Mesenchymal stem cell (in vitro differentiated cells and primary cell): ENCODE measurements around the gene CD276.

Experiments
- DNase-seq: peaks from one replicate; pipeline ENCODE4 v3.0.0-alpha.2; 2013
- H2AFZ ChIP-seq: one replicate; pipeline ENCODE4 v1.6.1; 2013; ENCODE audit warnings: low read depth, mild to moderate bottlenecking, control low read depth, inconsistent platforms, low read length, moderate library complexity
- H2AK5ac ChIP-seq: 2 replicates; pipeline ENCODE4 v1.6.1; 2013; ENCODE audit warnings: low read length, moderate library complexity, mild to moderate bottlenecking, inconsistent platforms; ENCODE audit not compliant: severe bottlenecking
- H2BK120ac ChIP-seq: one replicate; pipeline ENCODE4 v1.6.1; 2013; ENCODE audit warnings: low read depth, mild to moderate bottlenecking, inconsistent platforms, low read length, moderate library complexity
- H2BK12ac ChIP-seq, 2 experiments: one replicate each; pipeline ENCODE4 v1.6.1; 2013; ENCODE audit warnings: inconsistent platforms in 2 of 2, low read length in 2 of 2, mild to moderate bottlenecking in 2 of 2, moderate library complexity in 2 of 2, control low read depth in 1 of 2
- H2BK15ac ChIP-seq: one replicate; pipeline ENCODE4 v1.6.1; 2013; ENCODE audit warnings: mild to moderate bottlenecking, low read depth, inconsistent platforms; ENCODE audit not compliant: poor library complexity, severe bottlenecking
- H2BK5ac ChIP-seq: 2 replicates; pipeline ENCODE4 v1.6.1; 2013; ENCODE audit warnings: low read depth, mild to moderate bottlenecking, low read length, control low read depth, inconsistent platforms; ENCODE audit not compliant: poor library complexity, severe bottlenecking
- H3K14ac ChIP-seq, 2 experiments: one replicate each; pipeline ENCODE4 v1.6.1; 2013; ENCODE audit warnings: inconsistent platforms in 2 of 2, low read length in 2 of 2, control low read depth in 1 of 2, mild to moderate bottlenecking in 1 of 2, moderate library complexity in 1 of 2
- H3K18ac ChIP-seq, 2 experiments: one replicate each; pipeline ENCODE4 v1.6.1; 2013; ENCODE audit warnings: inconsistent platforms in 2 of 2, low read length in 2 of 2, control low read depth in 1 of 2, low read depth in 1 of 2, mild to moderate bottlenecking in 1 of 2
- H3K23ac ChIP-seq, 2 experiments: one replicate each; pipeline ENCODE4 v1.6.1; 2013; ENCODE audit warnings: inconsistent platforms in 2 of 2, low read length in 2 of 2, mild to moderate bottlenecking in 2 of 2, moderate library complexity in 2 of 2, control low read depth in 1 of 2
- H3K27ac ChIP-seq: 2 replicates; pipeline ENCODE4 v1.5.1; 2013; ENCODE audit warnings: mild to moderate bottlenecking, moderate library complexity, low read length, control low read depth, inconsistent platforms; ENCODE audit not compliant: poor library complexity, severe bottlenecking
- H3K27me3 ChIP-seq, 2 experiments: 2 replicates each; pipeline versions ENCODE4 v1.6.1 to v1.7.0; 2013; ENCODE audit warnings: low read length in 2 of 2, mild to moderate bottlenecking in 2 of 2, moderate library complexity in 2 of 2, control low read depth in 1 of 2, inconsistent platforms in 1 of 2; ENCODE audit not compliant: control insufficient read depth in 1 of 2, insufficient read depth in 1 of 2
- H3K36me3 ChIP-seq, 2 experiments: 2 replicates each; pipeline versions ENCODE4 v1.6.1 to v1.7.0; 2013; ENCODE audit warnings: low read length in 2 of 2, control low read depth in 1 of 2, inconsistent platforms in 1 of 2, low read depth in 1 of 2, mild to moderate bottlenecking in 1 of 2; ENCODE audit not compliant: insufficient read depth in 2 of 2, control insufficient read depth in 1 of 2
- H3K4ac ChIP-seq, 2 experiments: one replicate each; pipeline ENCODE4 v1.6.1; 2013; ENCODE audit warnings: inconsistent platforms in 2 of 2, low read length in 2 of 2, mild to moderate bottlenecking in 2 of 2, moderate library complexity in 2 of 2, control low read depth in 1 of 2, low read depth in 1 of 2
- H3K4me1 ChIP-seq: 2 replicates; pipeline ENCODE4 v1.6.1; 2013; ENCODE audit warnings: low read depth, low read length, control low read depth; ENCODE audit not compliant: control insufficient read depth, insufficient read depth
- H3K4me2 ChIP-seq: 2 replicates; pipeline ENCODE4 v1.6.1; 2013; ENCODE audit warnings: low read length, mild to moderate bottlenecking, inconsistent platforms; ENCODE audit not compliant: poor library complexity, severe bottlenecking
- H3K4me3 ChIP-seq, 2 experiments: 2 replicates each; pipeline versions ENCODE4 v1.5.1 to v1.7.0; 2013; ENCODE audit warnings: low read length in 2 of 2, mild to moderate bottlenecking in 2 of 2, control low read depth in 1 of 2, low read depth in 1 of 2; ENCODE audit not compliant: insufficient read depth in 1 of 2
- H3K79me1 ChIP-seq: replicated peaks from 2 replicates; pipeline ENCODE4 v1.6.1; 2013; ENCODE audit warnings: mild to moderate bottlenecking, control low read depth, low read length, inconsistent platforms; ENCODE audit not compliant: poor library complexity, severe bottlenecking
- H3K9ac ChIP-seq: 2 replicates; pipeline ENCODE4 v1.7.0; 2013; ENCODE audit warnings: mild to moderate bottlenecking, low read length, moderate library complexity
- H3K9me3 ChIP-seq: 2 replicates; pipeline ENCODE4 v1.7.0; 2013; ENCODE audit warnings: mild to moderate bottlenecking, low read length; ENCODE audit not compliant: control insufficient read depth
- H4K8ac ChIP-seq: one replicate; pipeline ENCODE4 v1.6.1; 2013; ENCODE audit warnings: inconsistent platforms, mild to moderate bottlenecking, low read length, moderate library complexity
- H4K91ac ChIP-seq: one replicate; pipeline ENCODE4 v1.6.1; 2013; ENCODE audit warnings: mild to moderate bottlenecking, low read length, inconsistent platforms
- WGBS: methylation state at CpG from one replicate; pipeline ENCODE4 v1.1.7; 2013; ENCODE audit warnings: mixed read lengths; 5-methylcytosine and 5-hydroxymethylcytosine counted together

The CD276 gene

GRCh38 chr15:73744293-73744692 is 60.1 kb downstream of the CD276 start:
- Histone ChIP-seq H3K27ac (no peak overlapping the region), H2BK12ac (no peak overlapping the region), H3K4ac (no peak overlapping the region), H4K8ac (no peak overlapping the region), H3K4me2 (no peak overlapping the region), H3K9ac (no peak overlapping the region), H2BK15ac (no peak overlapping the region), H2AK5ac (no peak overlapping the region), H2BK5ac (no peak overlapping the region), H3K9me3 (no peaks in the 10 kb centered on the region), H3K27me3 (peaks cover 0 to 34% of the 10 kb centered on the region in 2 experiments), H3K14ac (no peak overlapping the region), H3K4me1 (peaks cover 15% of the 10 kb centered on the region), H3K36me3 (no peaks in the 10 kb centered on the region), H3K18ac (no peak overlapping the region), H2BK120ac (no peak overlapping the region), H4K91ac (no peak overlapping the region), H2AFZ (no peak overlapping the region), H3K4me3 (no peak overlapping the region), H3K79me1 (no peaks in the 10 kb centered on the region), H3K23ac (no peak overlapping the region)
- 42% methylated on average over 1 of the region's 1 CpG for WGBS
- no peak for DNase-seq

- H3K14ac ChIP-seq: no peak overlapping the region
- H2BK5ac ChIP-seq: no peak overlapping the region
- no peak overlapping the region for H3K4ac ChIP-seq
- peaks cover 15% of the 10 kb centered on the region for H3K4me1 ChIP-seq
- no peak overlapping the region for H2BK12ac ChIP-seq
- H4K91ac ChIP-seq: no peak overlapping the region
- H2AK5ac ChIP-seq: no peak overlapping the region
- H2BK15ac ChIP-seq: no peak overlapping the region
- H2BK120ac ChIP-seq: no peak overlapping the region
- H4K8ac ChIP-seq: no peak overlapping the region
- H3K27me3 ChIP-seq: peaks cover 4 to 42% of the 10 kb centered on the region in 2 experiments
- H3K18ac ChIP-seq: no peak overlapping the region
- no peak overlapping the region for H3K9ac ChIP-seq
- H3K23ac ChIP-seq: no peak overlapping the region
- 72% methylated on average over 7 of the region's 7 CpGs for WGBS
- no peak overlapping the region for H3K4me2 ChIP-seq
- no peak overlapping the region for H3K4me3 ChIP-seq
- no peaks in the 10 kb centered on the region for H3K36me3 ChIP-seq
- H2AFZ ChIP-seq: no peak overlapping the region
- no peak overlapping the region for H3K27ac ChIP-seq
- no peaks in the 10 kb centered on the region for H3K79me1 ChIP-seq
- DNase-seq: no peak
- no peaks in the 10 kb centered on the region for H3K9me3 ChIP-seq
Measured at GRCh38 chr15:73745073-73745472, 60.9 kb downstream of the CD276 start.

GRCh38 chr15:73746261-73746660 is 62.1 kb downstream of the CD276 start:
- DNase-seq: no peak
- Histone ChIP-seq H4K91ac (no peak overlapping the region), H3K9ac (no peak overlapping the region), H3K27me3 (peaks cover 10 to 51% of the 10 kb centered on the region in 2 experiments), H2AK5ac (no peak overlapping the region), H3K4me1 (peaks cover 16% of the 10 kb centered on the region), H3K18ac (no peak overlapping the region), H3K4ac (no peak overlapping the region), H3K27ac (no peak overlapping the region), H4K8ac (no peak overlapping the region), H3K9me3 (no peaks in the 10 kb centered on the region), H3K36me3 (no peaks in the 10 kb centered on the region), H3K4me3 (no peak overlapping the region), H2BK5ac (no peak overlapping the region), H3K4me2 (no peak overlapping the region), H2BK120ac (no peak overlapping the region), H3K14ac (no peak overlapping the region), H3K79me1 (no peaks in the 10 kb centered on the region), H2BK12ac (no peak overlapping the region), H2BK15ac (no peak overlapping the region), H2AFZ (no peak overlapping the region), H3K23ac (no peak overlapping the region)
- 77% methylated on average over 8 of the region's 8 CpGs for WGBS

- 61% methylated on average over 7 of the region's 7 CpGs for WGBS
- no peak overlapping the region for H2BK5ac ChIP-seq
- no peaks in the 10 kb centered on the region for H3K9me3 ChIP-seq
- no peak overlapping the region for H4K91ac ChIP-seq
- no peak overlapping the region for H2BK120ac ChIP-seq
- peaks cover 13 to 57% of the 10 kb centered on the region in 2 experiments for H3K27me3 ChIP-seq
- no peak overlapping the region for H3K14ac ChIP-seq
- no peak overlapping the region for H2AK5ac ChIP-seq
- no peaks in the 10 kb centered on the region for H3K79me1 ChIP-seq
- no peak overlapping the region for H3K9ac ChIP-seq
- no peak overlapping the region for H3K4ac ChIP-seq
- H3K36me3 ChIP-seq: no peaks in the 10 kb centered on the region
- no peak for DNase-seq
- H3K4me1 ChIP-seq: peaks cover 21% of the 10 kb centered on the region
- H4K8ac ChIP-seq: no peak overlapping the region
- H2BK12ac ChIP-seq: no peak overlapping the region
- no peak overlapping the region for H2AFZ ChIP-seq
- H3K23ac ChIP-seq: no peak overlapping the region
- H3K27ac ChIP-seq: no peak overlapping the region
- H3K4me2 ChIP-seq: no peak overlapping the region
- no peak overlapping the region for H2BK15ac ChIP-seq
- no peak overlapping the region for H3K4me3 ChIP-seq
- no peak overlapping the region for H3K18ac ChIP-seq
Measured at GRCh38 chr15:73746883-73747282, 62.7 kb downstream of the CD276 start.
